Measurements from ENCODE around the gene RRM1. TPM values are rescaled to one million over a fixed set of nuclear protein-coding genes. Genes with fewer than 3 reads are reported as not detected.
A peak's percentile ranks its signal among the peaks of the same experiment; 100 is the strongest.

Gene RRM1
- total RNA-seq, 3 donors from 2014 or later (not counting 1 experiment from before 2014, with no cell fraction given) = 17.0 to 37.6 (median 24.4) TPM

- Mint-ChIP-seq H3K36me3 (no peaks in the 10 kb centered on the region), H3K27ac (no peak overlapping the region), H3K4me3 (no peak overlapping the region), H3K4me1 (peaks cover 14 to 17% of the 10 kb centered on the region in 2 donors), H3K9me3 (no peaks in the 10 kb centered on the region), H3K27me3 (ENCODE audit: low read depth in 2 of 2) (no peaks in the 10 kb centered on the region)
- H3K4me1 ChIP-seq (ENCODE audit: control insufficient read depth, insufficient read depth, low read length) = peaks cover 5% of the 10 kb centered on the region
- no peak overlapping the region for H3K4me3 ChIP-seq (ENCODE audit: low read length)
- no peaks in the 10 kb centered on the region for H3K9me3 ChIP-seq (ENCODE audit: control insufficient read depth, insufficient read depth, low read length)
- peaks cover 2% of the 10 kb centered on the region for H3K27me3 ChIP-seq (ENCODE audit: control insufficient read depth, insufficient read depth, low read length)
- ATAC-seq (no peak), DNase-seq (no peak)
- no peak for TF ChIP-seq CTCF (IDR thresholded peaks at IDR 0.05)
- intact Hi-C loops (cut with micrococcal nuclease) = no loop called here
- WGBS (ENCODE audit: insufficient coverage) = 89% methylated on average over 7 of the region's 7 CpGs
- H3K36me3 ChIP-seq (ENCODE audit: control insufficient read depth, insufficient read depth, low read length) = no peaks in the 10 kb centered on the region
- no peak overlapping the region for H3K27ac ChIP-seq (ENCODE audit: low read length)
Measured at GRCh38 chr11:4184163-4184916, 89.7 kb downstream of the RRM1 start.

GRCh38 chr11:4185561-4185960 is 91.0 kb downstream of the RRM1 start:
- peak overlapping the region; percentile 43 for H3K4me3 Mint-ChIP-seq
- no peak overlapping the region for H3K27ac ChIP-seq (ENCODE audit: low read length)
- H3K36me3 ChIP-seq (ENCODE audit: control insufficient read depth, insufficient read depth, low read length) = no peaks in the 10 kb centered on the region
- no peaks in the 10 kb centered on the region for H3K9me3 ChIP-seq (ENCODE audit: control insufficient read depth, insufficient read depth, low read length)
- H3K36me3 Mint-ChIP-seq = no peaks in the 10 kb centered on the region
- 20% methylated on average over 3 of the region's 3 CpGs for WGBS (ENCODE audit: insufficient coverage)
- H3K4me1 Mint-ChIP-seq = peaks cover 14 to 17% of the 10 kb centered on the region in 2 donors
- H3K4me3 ChIP-seq (ENCODE audit: low read length) = no peak overlapping the region
- DNase-seq (no peak), ATAC-seq (peak in 1 of 3 donors; percentile 59)
- peaks cover 2% of the 10 kb centered on the region for H3K27me3 ChIP-seq (ENCODE audit: control insufficient read depth, insufficient read depth, low read length)
- no peaks in the 10 kb centered on the region for H3K27me3 Mint-ChIP-seq (ENCODE audit: low read depth in 2 of 2)
- intact Hi-C loops (cut with micrococcal nuclease) = no loop called here
- no peak overlapping the region for H3K27ac Mint-ChIP-seq
- H3K4me1 ChIP-seq (ENCODE audit: control insufficient read depth, insufficient read depth, low read length) = peaks cover 5% of the 10 kb centered on the region
- H3K9me3 Mint-ChIP-seq = no peaks in the 10 kb centered on the region
- no peak for TF ChIP-seq CTCF (IDR thresholded peaks at IDR 0.05)

- H3K27ac Mint-ChIP-seq = no peak overlapping the region
- 54% methylated on average over 9 of the region's 9 CpGs for WGBS (ENCODE audit: insufficient coverage)
- no peaks in the 10 kb centered on the region for H3K36me3 ChIP-seq (ENCODE audit: control insufficient read depth, insufficient read depth, low read length)
- TF ChIP-seq CTCF (IDR thresholded peaks at IDR 0.05) = no peak
- H3K9me3 Mint-ChIP-seq = no peaks in the 10 kb centered on the region
- H3K4me3 Mint-ChIP-seq = peak overlapping the region; percentile 67
- H3K27me3 Mint-ChIP-seq (ENCODE audit: low read depth in 2 of 2) = peaks cover 0 to 5% of the 10 kb centered on the region in 2 donors
- H3K9me3 ChIP-seq (ENCODE audit: control insufficient read depth, insufficient read depth, low read length) = no peaks in the 10 kb centered on the region
- no peak overlapping the region for H3K27ac ChIP-seq (ENCODE audit: low read length)
- no peak for DNase-seq
- no peaks in the 10 kb centered on the region for H3K36me3 Mint-ChIP-seq
- H3K27me3 ChIP-seq (ENCODE audit: control insufficient read depth, insufficient read depth, low read length) = peaks cover 2% of the 10 kb centered on the region
- H3K4me1 Mint-ChIP-seq = peaks cover 14 to 17% of the 10 kb centered on the region in 2 donors
- peaks cover 5% of the 10 kb centered on the region for H3K4me1 ChIP-seq (ENCODE audit: control insufficient read depth, insufficient read depth, low read length)
- intact Hi-C loops (cut with micrococcal nuclease) = loop anchor here (1.0 kb wide), 2 partner anchors 307 to 353 kb away; no protein-coding TSS in a partner anchor
- ATAC-seq = no peak
- no peak overlapping the region for H3K4me3 ChIP-seq (ENCODE audit: low read length)
Measured at GRCh38 chr11:4186464-4187054, 92.0 kb downstream of the RRM1 start.
